ENCODE data around the gene ELMO1. TPM values are rescaled to one million over a fixed set of nuclear protein-coding genes. Genes with fewer than 3 reads are reported as not detected.
A peak's percentile ranks its signal among the peaks of the same experiment; 100 is the strongest.

Gene ELMO1
- total and polyA plus RNA-seq, 4 donors: 6.7 to 51.5 (median 14.8) TPM

GRCh38 chr7:37449621-37450020 is 957 bp upstream of the ELMO1 start (continued):
- TF ChIP-seq, protein P1, sequence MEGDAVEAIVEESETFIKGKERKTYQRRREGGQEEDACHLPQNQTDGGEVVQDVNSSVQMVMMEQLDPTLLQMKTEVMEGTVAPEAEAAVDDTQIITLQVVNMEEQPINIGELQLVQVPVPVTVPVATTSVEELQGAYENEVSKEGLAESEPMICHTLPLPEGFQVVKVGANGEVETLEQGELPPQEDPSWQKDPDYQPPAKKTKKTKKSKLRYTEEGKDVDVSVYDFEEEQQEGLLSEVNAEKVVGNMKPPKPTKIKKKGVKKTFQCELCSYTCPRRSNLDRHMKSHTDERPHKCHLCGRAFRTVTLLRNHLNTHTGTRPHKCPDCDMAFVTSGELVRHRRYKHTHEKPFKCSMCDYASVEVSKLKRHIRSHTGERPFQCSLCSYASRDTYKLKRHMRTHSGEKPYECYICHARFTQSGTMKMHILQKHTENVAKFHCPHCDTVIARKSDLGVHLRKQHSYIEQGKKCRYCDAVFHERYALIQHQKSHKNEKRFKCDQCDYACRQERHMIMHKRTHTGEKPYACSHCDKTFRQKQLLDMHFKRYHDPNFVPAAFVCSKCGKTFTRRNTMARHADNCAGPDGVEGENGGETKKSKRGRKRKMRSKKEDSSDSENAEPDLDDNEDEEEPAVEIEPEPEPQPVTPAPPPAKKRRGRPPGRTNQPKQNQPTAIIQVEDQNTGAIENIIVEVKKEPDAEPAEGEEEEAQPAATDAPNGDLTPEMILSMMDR (IDR thresholded peaks at IDR 0.05; ENCODE audit: low read depth, low read length, missing input control): no peak
- TF ChIP-seq NR2F2 (IDR thresholded peaks at IDR 0.05): no peak
- no peak for TF ChIP-seq RXRA (IDR thresholded peaks at IDR 0.05)
- TF ChIP-seq GABPA (IDR thresholded peaks at IDR 0.05 in 1 of 2, conservative IDR thresholded peaks at IDR 0.05 in 1 of 2): no peak
- no peak for TF ChIP-seq ATF3 (IDR thresholded peaks at IDR 0.05)

- Histone ChIP-seq H3K4me3 (ENCODE audit: low read depth in 1 of 3, low read length in 3 of 3) (peak overlapping the region; percentile 74 to 90 (median 80)), H3K36me3 (ENCODE audit: control insufficient read depth in 4 of 4, insufficient read depth in 3 of 4, low read depth in 1 of 4, low read length in 3 of 4) (no peaks in the 10 kb centered on the region), H3K27ac (ENCODE audit: low read depth in 1 of 2, low read length in 2 of 2) (peak overlapping the region; percentile 91 to 96), H3K9ac (ENCODE audit: low read depth in 1 of 2, low read length in 2 of 2) (peak overlapping the region; percentile 44 to 60), H3K4me1 (ENCODE audit: control insufficient read depth in 4 of 4, insufficient read depth in 4 of 4, low read length in 3 of 4) (peaks cover 2 to 23% (median 12%) of the 10 kb centered on the region in 4 donors), H3K27me3 (ENCODE audit: control insufficient read depth in 4 of 4, insufficient read depth in 4 of 4, low read length in 3 of 4) (no peaks in the 10 kb centered on the region), H3K9me3 (ENCODE audit: control insufficient read depth in 4 of 4, low read length in 3 of 4) (no peaks in the 10 kb centered on the region)
- under 1% methylated on average over 63 of the region's 63 CpGs for WGBS
- TF ChIP-seq MAX (IDR thresholded peaks at IDR 0.05) (no peak), YY1 (IDR thresholded peaks at IDR 0.05) (no peak), FOXA2 (IDR thresholded peaks at IDR 0.05) (no peak), FOXA1 (IDR thresholded peaks at IDR 0.05) (no peak), RXRA (IDR thresholded peaks at IDR 0.05) (no peak)
- DNase-seq (ENCODE audit: low spot score): no peak
These were observed 541 bp downstream of the ELMO1 start for GRCh38 chr7:37448011-37448635.

DNA sequence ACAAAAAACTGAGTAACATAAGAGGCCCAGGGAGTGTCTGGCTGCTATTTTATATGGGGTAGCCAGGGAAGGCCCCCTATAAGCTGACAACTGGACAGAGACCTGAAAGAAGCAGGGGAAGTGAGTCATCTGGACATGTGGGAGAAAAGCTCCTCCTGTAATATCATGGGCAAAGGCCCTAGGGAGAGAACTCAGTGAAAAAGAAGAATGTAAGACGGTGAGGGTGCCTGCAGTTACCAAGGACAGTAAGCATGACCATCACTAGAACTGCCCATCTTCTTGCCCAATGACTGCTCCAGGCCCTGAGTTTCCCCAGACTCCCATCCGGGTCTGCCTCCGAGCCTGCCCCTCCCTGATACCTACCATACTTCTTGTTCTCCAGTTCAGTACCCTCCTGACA is 2.3 kb downstream of the ELMO1 start:
- no peaks in the 10 kb centered on the region for H3K36me3 ChIP-seq (ENCODE audit: control insufficient read depth in 4 of 4, insufficient read depth in 3 of 4, low read depth in 1 of 4, low read length in 3 of 4)
- 89% methylated on average over 3 of the region's 3 CpGs for WGBS

More for the DNA sequence above, 2.3 kb downstream of the ELMO1 start:
- H3K27me3 ChIP-seq (ENCODE audit: control insufficient read depth in 4 of 4, insufficient read depth in 4 of 4, low read length in 3 of 4): no peaks in the 10 kb centered on the region
- no peak for TF ChIP-seq MAX (IDR thresholded peaks at IDR 0.05)
- no peak for TF ChIP-seq JUND (IDR thresholded peaks at IDR 0.05)
- TF ChIP-seq ATF3 (IDR thresholded peaks at IDR 0.05): no peak
- no peak for TF ChIP-seq GABPA (IDR thresholded peaks at IDR 0.05 in 1 of 2, conservative IDR thresholded peaks at IDR 0.05 in 1 of 2)
- TF ChIP-seq, protein P1 (IDR thresholded peaks at IDR 0.05; ENCODE audit: low read depth, low read length, missing input control): no peak
- no peak for TF ChIP-seq HNF4A (conservative IDR thresholded peaks at IDR 0.05)
- no peak for TF ChIP-seq NR2F2 (IDR thresholded peaks at IDR 0.05)
- no peak for TF ChIP-seq ZBTB33 (IDR thresholded peaks at IDR 0.05)
- TF ChIP-seq SP1 (IDR thresholded peaks at IDR 0.05): no peak
- TF ChIP-seq RAD21 (IDR thresholded peaks at IDR 0.05): no peak
- no peak for TF ChIP-seq HNF4G (IDR thresholded peaks at IDR 0.05)
- no peak for TF ChIP-seq TAF1 (conservative IDR thresholded peaks at IDR 0.05)
- TF ChIP-seq RXRA (IDR thresholded peaks at IDR 0.05): no peak
- no peak for TF ChIP-seq FOXA2 (IDR thresholded peaks at IDR 0.05)
- TF ChIP-seq FOXA1 (IDR thresholded peaks at IDR 0.05): no peak
- TF ChIP-seq, protein P2, sequence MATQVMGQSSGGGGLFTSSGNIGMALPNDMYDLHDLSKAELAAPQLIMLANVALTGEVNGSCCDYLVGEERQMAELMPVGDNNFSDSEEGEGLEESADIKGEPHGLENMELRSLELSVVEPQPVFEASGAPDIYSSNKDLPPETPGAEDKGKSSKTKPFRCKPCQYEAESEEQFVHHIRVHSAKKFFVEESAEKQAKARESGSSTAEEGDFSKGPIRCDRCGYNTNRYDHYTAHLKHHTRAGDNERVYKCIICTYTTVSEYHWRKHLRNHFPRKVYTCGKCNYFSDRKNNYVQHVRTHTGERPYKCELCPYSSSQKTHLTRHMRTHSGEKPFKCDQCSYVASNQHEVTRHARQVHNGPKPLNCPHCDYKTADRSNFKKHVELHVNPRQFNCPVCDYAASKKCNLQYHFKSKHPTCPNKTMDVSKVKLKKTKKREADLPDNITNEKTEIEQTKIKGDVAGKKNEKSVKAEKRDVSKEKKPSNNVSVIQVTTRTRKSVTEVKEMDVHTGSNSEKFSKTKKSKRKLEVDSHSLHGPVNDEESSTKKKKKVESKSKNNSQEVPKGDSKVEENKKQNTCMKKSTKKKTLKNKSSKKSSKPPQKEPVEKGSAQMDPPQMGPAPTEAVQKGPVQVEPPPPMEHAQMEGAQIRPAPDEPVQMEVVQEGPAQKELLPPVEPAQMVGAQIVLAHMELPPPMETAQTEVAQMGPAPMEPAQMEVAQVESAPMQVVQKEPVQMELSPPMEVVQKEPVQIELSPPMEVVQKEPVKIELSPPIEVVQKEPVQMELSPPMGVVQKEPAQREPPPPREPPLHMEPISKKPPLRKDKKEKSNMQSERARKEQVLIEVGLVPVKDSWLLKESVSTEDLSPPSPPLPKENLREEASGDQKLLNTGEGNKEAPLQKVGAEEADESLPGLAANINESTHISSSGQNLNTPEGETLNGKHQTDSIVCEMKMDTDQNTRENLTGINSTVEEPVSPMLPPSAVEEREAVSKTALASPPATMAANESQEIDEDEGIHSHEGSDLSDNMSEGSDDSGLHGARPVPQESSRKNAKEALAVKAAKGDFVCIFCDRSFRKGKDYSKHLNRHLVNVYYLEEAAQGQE (IDR thresholded peaks at IDR 0.05): no peak
- no peak for TF ChIP-seq EGR1 (IDR thresholded peaks at IDR 0.05; ENCODE audit: low read depth in 2 of 2)
- no peak for TF ChIP-seq YY1 (IDR thresholded peaks at IDR 0.05)
- H3K27ac ChIP-seq (ENCODE audit: low read depth in 1 of 2, low read length in 2 of 2): peak overlapping the region in 1 of 2 donors; percentile 96
- H3K9ac ChIP-seq (ENCODE audit: low read depth in 1 of 2, low read length in 2 of 2): no peak overlapping the region
- H3K4me1 ChIP-seq (ENCODE audit: control insufficient read depth in 4 of 4, insufficient read depth in 4 of 4, low read length in 3 of 4): peaks cover 2 to 36% (median 18%) of the 10 kb centered on the region in 4 donors
- no peaks in the 10 kb centered on the region for H3K9me3 ChIP-seq (ENCODE audit: control insufficient read depth in 4 of 4, low read length in 3 of 4)
- no peak for DNase-seq (ENCODE audit: low spot score)
- H3K4me3 ChIP-seq (ENCODE audit: low read depth in 1 of 3, low read length in 3 of 3): no peak overlapping the region

Measured in liver (tissue), 9 donors.